Stimulated activated CD4-positive, alpha-beta T cell treated with anti-CD3 and anti-CD28 coated beads, Interleukin-15, amount 100 ng/mL, for 48 hours (primary cell): ENCODE measurements around the gene NME8.

Experiments
- DNase-seq, 2 donors: peaks; one replicate each; pipeline ENCODE4 v3.0.0-alpha.2; 2020; ENCODE audit warnings: low read depth in 2 of 2

The NME8 gene

DNA sequence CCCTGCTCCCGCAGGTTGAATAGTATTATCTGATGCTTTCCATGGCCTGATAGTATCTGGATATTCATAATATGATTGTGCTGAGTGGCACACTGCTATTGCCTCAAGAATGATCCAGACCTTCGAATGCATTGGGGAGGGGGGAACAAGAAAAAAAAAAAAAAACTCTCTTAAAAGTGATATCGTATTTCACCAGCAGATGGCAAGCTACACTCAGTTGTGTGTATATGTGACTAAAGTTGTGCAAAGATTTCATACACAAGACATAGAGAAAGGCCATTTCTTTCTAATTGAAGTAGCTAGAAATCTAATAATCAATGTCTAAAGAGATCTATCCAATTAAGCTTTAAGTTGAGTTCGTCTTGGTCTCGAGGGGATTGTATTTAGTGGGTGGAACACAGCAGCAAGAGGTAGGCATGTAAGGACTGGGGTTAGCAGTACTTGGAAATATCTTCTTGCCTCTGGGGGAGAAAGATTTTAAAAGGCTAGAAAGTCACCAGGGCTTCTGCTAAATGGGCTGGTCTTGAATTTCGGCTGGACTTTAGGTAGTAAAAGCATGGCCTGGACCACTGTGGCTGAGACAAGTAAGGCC lies 52.9 kb downstream of the NME8 start:
- DNase-seq: no peak

DNA sequence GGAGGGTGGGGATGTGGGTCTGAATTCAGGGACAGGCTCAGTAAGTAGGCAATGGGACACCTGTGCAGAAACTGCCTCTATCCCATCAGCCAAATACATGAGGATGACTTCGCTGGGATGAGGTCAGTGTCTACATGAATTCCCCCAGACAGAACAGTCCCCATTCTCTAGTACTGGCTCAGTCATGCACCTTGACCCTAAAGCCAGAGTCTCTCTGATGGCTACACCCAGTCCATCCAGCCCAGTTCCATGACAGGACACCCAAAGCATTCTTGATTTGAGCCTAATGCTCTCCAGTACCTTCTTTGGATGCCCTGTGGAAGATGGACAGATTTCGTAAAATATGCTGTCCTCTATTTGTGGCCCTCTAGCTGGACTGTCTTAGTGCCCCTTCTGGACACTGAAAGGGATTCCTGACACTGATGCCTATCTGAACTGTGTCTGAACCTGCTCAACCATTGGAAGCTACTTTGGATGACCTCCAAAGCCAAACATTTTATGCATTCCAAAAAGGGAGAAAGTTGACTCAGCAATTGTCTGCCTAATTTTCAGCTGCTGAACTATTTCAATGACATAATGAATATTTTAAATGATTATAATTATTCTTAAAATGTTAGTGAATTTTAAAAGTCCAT lies 53.6 kb downstream of the NME8 start:
- DNase-seq: no peak

DNA sequence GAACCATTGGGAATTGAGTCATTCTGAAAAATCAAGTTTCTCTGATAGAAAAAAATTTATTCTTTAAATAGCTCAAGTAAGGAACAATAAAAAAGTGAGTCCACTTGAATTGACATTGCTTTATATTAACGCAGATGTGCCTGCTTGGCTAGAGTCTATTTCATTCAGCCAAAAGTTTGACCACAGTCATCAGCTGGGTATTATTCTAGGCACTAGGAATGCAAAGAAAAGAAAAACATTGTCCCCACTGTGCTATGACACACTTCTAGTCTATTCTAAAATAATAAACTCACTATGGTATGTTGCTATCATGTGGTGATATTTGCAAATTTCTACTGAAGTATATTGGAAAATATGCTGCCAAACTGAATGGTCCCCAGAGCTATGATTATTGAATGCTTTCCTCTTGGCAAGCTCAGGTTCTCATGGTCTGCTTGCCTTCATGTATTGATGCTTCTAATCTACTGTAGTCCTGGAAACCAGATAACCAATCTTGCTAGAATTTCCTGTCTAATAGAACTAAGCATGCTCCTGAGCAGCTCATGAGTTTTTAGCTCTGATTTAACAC lies 59.9 kb downstream of the NME8 start:
- DNase-seq: no peak

DNA sequence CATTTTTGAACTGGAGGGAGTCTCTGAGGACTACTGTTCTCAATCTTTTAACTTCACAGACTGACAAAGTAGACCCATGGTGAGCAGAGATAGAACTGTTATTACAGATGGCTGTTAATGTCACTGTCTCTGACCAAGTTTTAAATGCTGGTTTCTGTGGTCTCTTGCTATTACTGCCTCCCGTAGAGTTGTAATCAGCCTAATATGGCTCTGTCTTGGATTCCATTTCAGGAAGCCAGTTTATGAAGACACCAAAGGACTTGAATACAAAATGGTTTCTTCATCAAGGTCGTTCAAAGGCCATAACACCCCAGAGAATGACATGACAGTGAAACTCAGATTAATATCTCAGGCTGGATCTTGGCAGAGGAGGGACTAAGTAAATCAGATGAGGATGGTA lies 64.4 kb downstream of the NME8 start:
- no peak for DNase-seq

DNA sequence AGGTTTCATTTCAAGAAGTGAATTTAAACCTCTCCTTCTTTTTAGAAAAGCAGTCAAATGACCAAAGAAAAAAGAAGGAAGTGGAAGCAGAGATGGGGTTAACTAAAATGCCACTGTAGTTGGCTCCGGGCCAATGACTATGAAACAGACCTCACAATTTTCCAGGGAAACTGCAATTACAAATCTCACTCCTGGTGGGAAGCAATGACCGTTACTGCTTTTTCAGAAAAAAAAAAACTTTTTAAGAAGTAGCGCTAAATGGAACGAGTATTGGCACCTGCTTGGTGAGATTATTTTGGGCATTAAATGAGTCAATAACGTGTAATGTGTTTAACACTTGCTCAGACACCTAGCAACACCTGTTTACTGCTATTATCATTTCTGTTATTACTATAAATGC lies 67.0 kb downstream of the NME8 start:
- DNase-seq: no peak

DNA sequence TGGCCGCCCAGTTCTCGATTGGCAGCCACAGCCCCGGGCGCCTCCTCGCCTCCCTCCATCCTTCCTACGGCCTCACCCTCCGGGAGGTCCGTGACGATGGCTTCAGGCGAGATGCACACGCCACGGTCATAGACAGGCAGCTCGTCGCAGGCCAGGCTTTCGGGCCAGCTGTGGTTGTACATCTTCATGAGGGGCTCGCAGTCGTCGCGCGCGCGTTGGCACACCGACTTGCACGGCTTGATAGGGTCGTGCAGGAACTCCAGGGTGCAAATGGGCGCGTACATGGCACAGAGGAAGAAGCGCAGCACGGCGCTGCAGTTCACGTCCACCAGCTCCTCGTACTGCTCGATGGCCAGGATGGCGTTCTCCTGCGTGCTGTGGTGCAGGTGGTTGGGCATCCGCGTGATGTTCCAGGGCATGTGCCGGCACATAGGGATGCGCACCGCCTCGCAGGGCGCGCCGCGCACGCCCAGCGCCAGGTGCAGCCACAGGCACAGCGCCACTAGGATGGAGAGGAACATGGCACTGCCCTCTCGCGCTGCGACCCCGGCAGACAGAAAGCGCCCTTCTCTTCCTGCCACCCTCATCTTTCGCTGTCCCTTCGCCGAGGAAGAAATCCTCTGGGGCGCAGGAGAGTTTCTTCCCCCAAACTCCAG lies 67.7 kb downstream of the NME8 start:
- DNase-seq: no peak

DNA sequence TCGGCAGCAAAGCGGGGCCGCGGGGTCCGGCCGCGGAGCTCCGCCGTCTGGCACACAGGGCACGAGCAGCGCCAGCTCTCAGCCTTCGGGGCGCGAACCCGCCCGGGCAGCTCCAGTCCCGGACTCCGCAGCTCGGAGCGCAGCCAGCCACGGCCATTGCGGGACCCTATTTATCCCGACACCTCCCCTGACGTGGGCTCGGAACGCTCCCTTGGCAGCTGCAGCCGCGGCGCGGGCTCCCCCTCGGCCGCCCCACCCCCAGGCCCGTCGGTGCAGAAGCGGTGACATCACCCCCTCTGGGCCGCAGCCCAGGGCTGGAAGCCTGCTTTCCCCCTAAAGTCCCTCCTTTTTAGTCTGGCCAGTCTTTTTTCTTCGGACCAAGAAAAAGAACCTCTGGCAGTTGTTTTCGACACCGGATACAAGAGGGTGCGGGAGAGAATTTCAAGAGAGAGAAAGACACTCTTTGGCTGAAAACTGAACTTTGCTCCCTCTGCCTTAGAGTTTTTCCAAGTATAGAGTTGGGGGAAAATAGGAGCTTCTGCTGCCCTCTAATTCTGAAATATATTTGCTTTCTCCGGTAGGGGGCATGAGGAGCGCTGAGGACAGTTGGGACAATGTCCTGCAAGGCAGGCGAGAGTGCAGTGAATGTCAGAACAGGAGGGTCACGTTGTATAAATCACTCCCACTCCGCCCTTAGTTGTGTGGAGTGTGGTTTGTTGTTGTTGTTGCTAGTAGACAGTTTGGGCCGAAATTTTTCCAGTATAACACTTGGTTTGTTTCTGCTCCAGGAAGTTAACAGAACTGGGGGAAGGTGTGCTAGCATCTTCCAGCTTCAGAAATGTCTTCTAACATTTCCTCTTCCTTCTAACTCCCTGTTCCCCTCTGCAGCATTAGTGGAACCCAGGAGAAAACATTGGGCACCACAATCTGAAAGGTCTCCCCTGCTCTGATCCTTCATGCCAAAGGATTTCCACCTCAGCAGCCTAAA lies 68.6 kb downstream of the NME8 start, which contains the start of gene SFRP4:
TSS of gene SFRP4 (minus strand) at position 145 of the 988 bp plus-strand sequence. CDS start 280 bp downstream, outside the sequence.
- no peak for DNase-seq

DNA sequence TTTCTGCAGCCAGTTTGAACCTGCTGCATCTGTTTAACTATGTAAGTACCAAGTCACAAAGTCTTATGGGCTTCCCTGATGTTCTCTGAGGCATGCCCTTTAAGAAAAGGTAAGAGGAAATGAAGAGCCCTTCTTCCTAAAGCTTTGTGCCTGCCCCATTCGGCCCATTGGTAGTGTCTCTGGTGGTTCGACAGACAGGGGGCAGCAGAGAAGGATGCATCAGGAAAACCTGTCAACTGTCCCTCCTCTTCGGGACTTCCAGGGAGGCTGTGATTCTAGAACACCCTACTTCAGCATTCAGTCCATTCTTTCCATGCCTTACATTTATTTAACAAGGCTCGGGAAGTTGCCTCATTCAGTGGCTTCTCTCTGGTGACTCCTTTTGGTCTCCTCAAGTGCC lies 70.1 kb downstream of the NME8 start:
- DNase-seq: no peak

DNA sequence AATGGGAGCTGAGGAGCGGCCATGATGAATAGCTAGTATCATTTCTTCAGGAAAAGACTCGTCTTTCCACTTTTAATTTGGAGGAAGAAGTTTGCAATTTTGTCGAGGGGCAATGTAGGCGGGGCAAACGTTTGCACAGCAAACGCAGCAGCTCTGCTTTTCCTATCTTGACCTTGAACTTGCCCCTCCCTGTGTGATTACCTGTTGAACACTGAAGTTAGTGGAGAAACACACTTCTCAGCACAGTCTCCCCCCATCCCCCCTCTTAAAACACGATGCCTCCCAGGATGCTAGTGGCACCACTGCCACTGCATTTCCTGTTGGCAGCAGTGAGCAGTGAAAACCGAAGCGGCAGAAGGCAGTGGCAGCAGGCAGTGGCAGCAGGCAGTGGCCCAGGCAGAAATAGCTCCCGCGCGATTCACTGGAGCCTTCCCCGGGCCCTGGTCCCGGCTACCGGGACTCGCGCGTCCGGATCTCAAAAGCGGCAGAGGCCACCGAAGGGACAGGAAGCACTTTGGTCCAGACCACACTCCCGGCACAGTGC lies 72.0 kb downstream of the NME8 start, which contains the start of gene EPDR1:
TSS of gene EPDR1 (plus strand) at position 336 of the 544 bp plus-strand sequence. CDS start 300 bp downstream, outside the sequence.
- peak in 1 of 2 donors; percentile 29 for DNase-seq

DNA sequence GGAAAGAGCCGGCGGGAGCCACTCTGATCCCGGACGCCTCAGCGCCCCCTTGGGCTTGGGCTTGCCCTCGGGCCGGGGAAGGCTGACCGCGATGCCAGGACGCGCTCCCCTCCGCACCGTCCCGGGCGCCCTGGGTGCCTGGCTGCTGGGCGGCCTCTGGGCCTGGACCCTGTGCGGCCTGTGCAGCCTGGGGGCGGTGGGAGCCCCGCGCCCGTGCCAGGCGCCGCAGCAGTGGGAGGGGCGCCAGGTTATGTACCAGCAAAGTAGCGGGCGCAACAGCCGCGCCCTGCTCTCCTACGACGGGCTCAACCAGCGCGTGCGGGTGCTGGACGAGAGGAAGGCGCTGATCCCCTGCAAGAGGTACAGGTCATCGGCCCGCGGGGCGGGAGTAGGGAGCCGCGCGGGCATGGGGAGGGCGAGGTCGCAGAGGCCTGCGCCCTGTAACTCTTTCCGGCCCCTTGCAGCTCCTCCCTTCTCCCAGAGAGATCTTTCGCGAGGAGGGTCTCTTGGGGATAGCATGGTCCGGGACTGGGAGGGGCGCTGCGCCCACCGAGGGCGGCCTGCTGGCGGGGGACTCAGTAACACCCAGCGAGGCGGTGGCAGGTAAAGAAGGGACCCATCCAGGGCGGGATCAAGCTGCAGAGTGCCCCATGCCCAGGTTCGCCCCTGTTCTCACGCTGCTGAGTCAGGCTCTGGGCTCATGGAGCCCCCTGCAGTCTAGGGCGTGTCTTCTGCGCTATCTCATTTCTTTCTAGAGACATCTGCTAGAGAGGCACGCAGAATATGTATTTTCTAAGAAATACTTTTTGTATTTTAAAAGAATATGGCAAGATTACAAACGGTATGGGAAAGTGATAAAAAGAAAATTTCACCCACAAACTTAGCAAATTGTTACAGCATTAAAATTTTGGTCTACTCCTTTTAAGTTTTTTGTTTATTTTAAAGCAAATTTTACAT lies 72.7 kb downstream of the NME8 start:
- no peak for DNase-seq

DNA sequence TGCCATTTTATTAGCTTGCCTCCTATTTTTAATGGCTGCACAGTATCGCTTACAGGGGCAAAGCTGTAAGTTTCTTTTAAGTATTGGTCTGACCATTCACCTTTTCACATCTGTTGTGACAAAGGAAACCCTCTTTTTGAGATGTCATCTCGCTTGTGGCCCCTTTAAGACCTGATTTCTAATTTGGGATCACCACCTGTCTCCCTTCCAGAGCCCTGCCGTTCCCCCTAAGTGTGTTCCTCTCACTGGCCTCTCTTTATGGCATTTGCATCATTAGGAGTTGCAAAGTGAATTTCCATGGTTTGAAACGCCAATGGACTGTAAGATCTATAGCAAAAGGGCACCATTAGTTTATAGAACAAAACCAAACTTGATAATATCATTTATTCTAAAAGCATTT lies 73.5 kb downstream of the NME8 start:
- DNase-seq: no peak

DNA sequence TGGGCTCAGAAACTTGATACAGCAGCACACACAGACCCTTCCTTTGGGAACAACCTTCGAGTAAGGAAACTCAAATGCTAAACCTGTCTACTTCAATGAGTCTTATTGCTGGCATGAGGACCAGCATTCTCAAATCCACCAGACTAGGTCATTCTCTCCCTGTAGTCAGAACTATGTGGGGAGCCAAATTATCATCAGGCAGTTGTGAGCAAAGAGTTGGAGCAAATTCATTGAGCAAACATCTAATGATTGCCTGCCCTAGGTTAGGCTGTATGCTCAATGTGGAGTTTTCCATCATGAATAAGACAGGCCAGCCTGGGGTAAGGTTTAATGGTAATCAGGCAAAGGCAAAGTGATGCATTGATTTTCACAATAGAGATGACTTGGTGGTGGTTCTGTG lies 75.6 kb downstream of the NME8 start:
- DNase-seq: no peak

DNA sequence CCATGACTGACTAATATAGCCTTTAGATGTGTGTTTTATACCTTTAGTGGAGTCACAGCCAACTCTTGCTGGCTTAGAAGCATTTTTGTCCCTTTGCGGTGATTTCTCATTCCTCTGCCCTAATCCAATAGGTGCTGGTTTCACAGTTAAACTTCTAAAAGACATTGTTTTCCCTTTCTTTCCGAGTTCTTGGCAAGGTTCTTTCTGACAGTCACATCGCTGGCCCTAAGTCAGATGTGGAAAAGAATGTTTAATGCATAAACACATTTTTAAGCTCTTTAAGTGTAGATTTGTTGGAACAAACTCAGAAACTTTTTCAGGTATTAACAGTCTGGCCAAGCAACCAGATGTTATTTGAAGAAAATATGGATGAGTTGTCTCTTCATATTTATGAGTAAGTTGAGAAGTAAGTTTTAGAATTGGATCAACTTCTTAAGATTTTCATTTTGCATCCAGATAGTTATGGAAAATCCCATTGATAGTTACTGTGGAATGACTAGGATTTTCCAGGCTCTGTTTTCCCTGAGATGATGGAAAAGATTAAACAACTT lies 76.2 kb downstream of the NME8 start:
- no peak for DNase-seq

DNA sequence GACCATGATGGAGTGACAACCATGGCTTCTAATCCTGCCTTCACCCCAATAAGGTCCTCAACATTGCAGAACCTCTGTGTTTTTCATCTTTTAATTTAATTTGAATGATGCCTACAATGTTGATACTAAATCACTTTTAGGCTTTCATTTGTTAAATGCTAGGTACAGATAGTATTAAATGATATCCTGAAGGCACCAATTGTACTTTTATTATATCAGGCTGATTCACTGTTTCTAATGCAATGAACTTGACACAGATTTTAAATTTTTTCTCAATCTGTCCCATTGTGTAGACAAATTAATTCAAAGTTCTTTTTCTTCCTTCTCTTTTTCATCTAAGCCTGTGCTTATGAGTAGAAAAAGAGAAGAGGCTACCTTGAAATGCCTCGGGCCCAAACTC lies 77.2 kb downstream of the NME8 start:
- DNase-seq: no peak

DNA sequence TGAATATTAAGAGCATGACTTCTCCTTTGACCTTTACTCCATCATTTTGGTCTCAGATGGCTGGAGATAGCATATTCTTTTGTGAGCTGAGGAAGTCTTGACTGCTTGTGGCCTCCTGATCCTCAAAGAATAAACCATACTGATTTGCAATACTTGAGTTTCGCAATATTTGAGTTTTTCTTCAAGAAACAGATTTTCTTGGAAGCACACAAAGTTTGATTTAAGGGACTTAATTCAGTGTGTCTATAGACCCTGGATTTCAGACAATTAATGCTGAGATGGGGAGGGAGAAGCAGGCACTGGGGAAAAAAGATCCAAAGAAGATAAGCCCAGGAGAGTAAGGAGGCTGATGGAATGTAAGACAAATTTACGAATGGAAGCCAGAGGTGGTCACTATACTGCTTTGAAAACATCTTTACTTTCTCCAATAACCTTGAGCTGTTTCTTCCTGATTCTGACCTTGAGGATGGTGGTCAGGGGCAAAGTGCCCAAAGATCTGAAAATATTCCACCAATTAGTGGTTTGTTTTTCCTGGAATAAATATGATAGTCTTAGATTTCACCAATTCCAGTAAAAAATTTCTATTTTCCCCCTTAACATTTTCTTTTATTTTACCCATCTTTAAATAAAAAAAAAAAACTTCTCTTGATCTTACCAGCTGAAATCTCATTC lies 79.5 kb downstream of the NME8 start:
- no peak for DNase-seq

DNA sequence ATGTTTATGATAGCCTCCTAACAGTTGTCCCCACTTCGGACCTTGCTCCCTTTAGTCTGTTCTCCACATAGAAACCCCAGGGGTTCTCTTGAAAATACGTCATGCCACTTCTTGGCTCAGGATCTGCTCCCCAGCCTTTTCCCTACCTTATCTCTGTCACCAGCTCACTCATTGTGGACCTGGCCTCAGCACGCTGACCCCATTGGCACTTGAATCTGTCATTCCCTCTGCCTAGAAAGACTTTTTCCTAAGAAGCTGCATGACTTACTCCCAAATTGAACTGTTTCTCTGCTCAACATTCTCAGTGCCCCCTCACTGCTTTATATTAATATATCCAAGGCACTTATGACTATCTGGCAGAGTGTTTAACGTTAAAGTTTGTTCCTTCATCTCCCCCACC lies 80.5 kb downstream of the NME8 start:
- DNase-seq: no peak

DNA sequence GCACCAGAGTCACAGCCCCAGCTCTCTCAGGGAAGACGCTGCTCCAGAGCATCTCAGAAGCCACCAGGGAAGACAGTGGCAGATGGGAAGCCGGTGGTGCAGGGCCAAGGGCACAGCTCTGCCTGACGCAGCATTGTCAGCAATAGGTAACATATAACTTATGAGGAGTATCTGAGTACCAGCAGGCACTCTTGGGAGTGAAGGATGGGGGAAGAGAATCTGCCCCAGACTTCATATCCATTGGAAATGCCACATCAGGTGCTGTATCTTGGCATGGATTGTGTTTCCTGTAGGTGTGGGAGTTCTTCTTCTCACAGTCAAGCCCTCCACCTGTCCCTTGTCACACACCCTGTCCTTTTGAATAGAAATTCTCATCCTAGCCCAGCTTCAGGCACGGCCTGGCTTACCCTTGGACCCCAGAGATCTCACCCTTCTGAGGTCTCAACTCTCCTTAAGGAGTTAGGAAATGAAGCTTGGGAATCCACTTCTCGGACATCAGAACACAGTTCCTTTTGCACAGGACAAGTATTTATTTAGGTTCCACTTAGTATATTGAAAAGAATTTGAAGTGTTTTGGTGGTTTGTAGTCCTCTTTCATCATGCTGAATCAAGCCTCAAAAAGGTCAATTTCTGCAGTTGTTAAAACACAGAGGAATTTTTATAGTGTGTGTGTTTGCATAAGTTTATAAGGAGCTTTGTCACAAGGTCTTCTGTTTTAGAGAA lies 82.0 kb downstream of the NME8 start:
- DNase-seq: no peak

DNA sequence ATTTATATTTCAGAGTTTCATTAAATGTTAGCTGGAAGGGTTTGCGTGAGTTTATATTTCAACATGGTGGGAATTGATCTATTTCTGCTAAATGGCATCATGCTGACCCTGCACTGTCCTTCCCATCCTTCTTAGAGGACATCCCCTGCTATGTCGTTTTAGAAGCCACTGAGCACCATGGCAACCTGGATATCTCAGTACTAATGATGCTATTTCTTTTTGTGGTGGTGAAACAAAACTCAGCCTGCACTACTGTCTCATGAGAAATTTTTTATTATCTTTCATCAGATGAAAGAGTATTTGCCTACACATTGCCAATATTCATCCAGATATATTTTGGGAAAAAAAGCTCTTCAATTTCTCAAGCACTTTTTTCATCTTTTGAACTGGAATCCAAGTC lies 84.1 kb downstream of the NME8 start:
- no peak for DNase-seq
